ENCODE measurements around the gene DUS3L.

DUS3L gene

GRCh38 chr19:5803752-5804515 lies 13.0 kb upstream of the DUS3L start:
- peak overlapping the region; percentile 30 for H3K4me3 ChIP-seq (ENCODE audit: control insufficient read depth, low read depth, low read length)
- DNase-seq (ENCODE audit: low read depth) = peak; percentile 78
- TF ChIP-seq CTCF (conservative IDR thresholded peaks at IDR 0.05; ENCODE audit: control insufficient read depth, insufficient read depth, low read depth, low read length) = peak; percentile 64

GRCh38 chr19:5803441-5803751 lies 12.4 kb upstream of the DUS3L start:
- no peak overlapping the region for H3K4me3 ChIP-seq (ENCODE audit: control insufficient read depth, low read depth, low read length)
- no peak for DNase-seq (ENCODE audit: low read depth)
- no peak for TF ChIP-seq CTCF (conservative IDR thresholded peaks at IDR 0.05; ENCODE audit: control insufficient read depth, insufficient read depth, low read depth, low read length)

- no peak for TF ChIP-seq CTCF (conservative IDR thresholded peaks at IDR 0.05; ENCODE audit: control insufficient read depth, insufficient read depth, low read depth, low read length)
- DNase-seq (ENCODE audit: low read depth) = peak; percentile 47
- H3K4me3 ChIP-seq (ENCODE audit: control insufficient read depth, low read depth, low read length) = no peak overlapping the region
Measured at GRCh38 chr19:5801796-5802619, 11.0 kb upstream of the DUS3L start.

GRCh38 chr19:5800361-5801270 lies 9.7 kb upstream of the DUS3L start:
- no peak overlapping the region for H3K4me3 ChIP-seq (ENCODE audit: control insufficient read depth, low read depth, low read length)
- no peak for DNase-seq (ENCODE audit: low read depth)
- TF ChIP-seq CTCF (conservative IDR thresholded peaks at IDR 0.05; ENCODE audit: control insufficient read depth, insufficient read depth, low read depth, low read length) = no peak

- no peak for DNase-seq (ENCODE audit: low read depth)
- TF ChIP-seq CTCF (conservative IDR thresholded peaks at IDR 0.05; ENCODE audit: control insufficient read depth, insufficient read depth, low read depth, low read length) = no peak
- no peak overlapping the region for H3K4me3 ChIP-seq (ENCODE audit: control insufficient read depth, low read depth, low read length)
Measured at GRCh38 chr19:5799247-5800241, 8.6 kb upstream of the DUS3L start.
